Measurements from ENCODE around the gene BAHD1.

DNA sequence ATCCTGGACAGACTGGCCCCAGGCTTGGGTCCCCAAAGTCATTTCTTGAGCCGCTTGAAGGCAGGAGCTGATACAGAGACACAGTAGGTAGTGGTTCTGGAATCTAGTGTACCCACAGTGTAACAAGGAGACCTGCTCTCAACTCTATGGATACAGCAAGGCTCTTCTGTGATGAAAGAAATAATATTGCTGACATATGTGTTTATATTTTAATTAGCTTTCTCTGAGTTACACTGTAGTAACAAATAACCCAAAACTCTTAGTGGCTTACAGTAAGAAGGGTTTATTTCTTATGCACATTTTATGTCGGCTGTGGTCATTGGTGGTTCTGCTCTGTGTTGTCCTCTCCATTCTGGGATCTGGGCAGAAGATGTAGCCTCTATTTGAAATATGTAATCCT is 75.6 kb downstream of the BAHD1 start:
- TF ChIP-seq CTCF (IDR thresholded peaks at IDR 0.05): no peak
- TF ChIP-seq ELF1 (IDR thresholded peaks at IDR 0.05): no peak
- no peak for TF ChIP-seq REST (IDR thresholded peaks at IDR 0.05; ENCODE audit: low read depth, low read length)
- TF ChIP-seq EP300 (IDR thresholded peaks at IDR 0.05; ENCODE audit: borderline replicate concordance in 1 of 2, low read depth in 1 of 2, low read length in 1 of 2): no peak
- TF ChIP-seq, protein P1, sequence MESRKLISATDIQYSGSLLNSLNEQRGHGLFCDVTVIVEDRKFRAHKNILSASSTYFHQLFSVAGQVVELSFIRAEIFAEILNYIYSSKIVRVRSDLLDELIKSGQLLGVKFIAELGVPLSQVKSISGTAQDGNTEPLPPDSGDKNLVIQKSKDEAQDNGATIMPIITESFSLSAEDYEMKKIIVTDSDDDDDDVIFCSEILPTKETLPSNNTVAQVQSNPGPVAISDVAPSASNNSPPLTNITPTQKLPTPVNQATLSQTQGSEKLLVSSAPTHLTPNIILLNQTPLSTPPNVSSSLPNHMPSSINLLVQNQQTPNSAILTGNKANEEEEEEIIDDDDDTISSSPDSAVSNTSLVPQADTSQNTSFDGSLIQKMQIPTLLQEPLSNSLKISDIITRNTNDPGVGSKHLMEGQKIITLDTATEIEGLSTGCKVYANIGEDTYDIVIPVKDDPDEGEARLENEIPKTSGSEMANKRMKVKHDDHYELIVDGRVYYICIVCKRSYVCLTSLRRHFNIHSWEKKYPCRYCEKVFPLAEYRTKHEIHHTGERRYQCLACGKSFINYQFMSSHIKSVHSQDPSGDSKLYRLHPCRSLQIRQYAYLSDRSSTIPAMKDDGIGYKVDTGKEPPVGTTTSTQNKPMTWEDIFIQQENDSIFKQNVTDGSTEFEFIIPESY (IDR thresholded peaks at IDR 0.05; ENCODE audit: borderline replicate concordance, low read depth): no peak
- no peak for TF ChIP-seq USF2 (IDR thresholded peaks at IDR 0.05; ENCODE audit: borderline replicate concordance, low read depth, low read length)
- no peak for TF ChIP-seq FOSL2 (IDR thresholded peaks at IDR 0.05; ENCODE audit: borderline replicate concordance, low read depth)
- TF ChIP-seq MEF2A (IDR thresholded peaks at IDR 0.05; ENCODE audit: borderline replicate concordance, low read depth): no peak
- no peak for TF ChIP-seq MAX (IDR thresholded peaks at IDR 0.05; ENCODE audit: low read depth)
- no peak for TF ChIP-seq POLR2AphosphoS5 (IDR thresholded peaks at IDR 0.05; ENCODE audit: low read depth, low read length)
- TF ChIP-seq MXI1 (IDR thresholded peaks at IDR 0.05; ENCODE audit: low read depth, low read length): no peak
- TF ChIP-seq JUND (IDR thresholded peaks at IDR 0.05): no peak
